Iris pigment epithelial cell (primary cell): ENCODE measurements around the gene CD163.
"Not testable (repeated sequence)": the region's sequence is repeated elsewhere in the genome, so short reads cannot be mapped to it uniquely, and the experiment has no call there.

Source experiments
- DNase-seq: peaks from one replicate; pipeline ENCODE4 v3.0.0-alpha.2; 2011; ENCODE audit warnings: low read depth

CD163 gene

GRCh38 chr12:7450667-7451066, 52.9 kb downstream of the CD163 start:
- DNase-seq, result no peak

- no peak for DNase-seq
Observed at GRCh38 chr12:7448099-7448498, 55.5 kb downstream of the CD163 start.

GRCh38 chr12:7444537-7444936, 59.0 kb downstream of the CD163 start:
- DNase-seq, result no peak

- no peak for DNase-seq
Observed at GRCh38 chr12:7444076-7444475, 59.5 kb downstream of the CD163 start, which contains the start of gene CD163L1. Gene CD163L1 (minus strand): TSS chr12:7444153. CDS start chr12:7444127, 26 bp downstream.

GRCh38 chr12:7441216-7441615, 62.4 kb downstream of the CD163 start:
- DNase-seq, result no peak

DNA sequence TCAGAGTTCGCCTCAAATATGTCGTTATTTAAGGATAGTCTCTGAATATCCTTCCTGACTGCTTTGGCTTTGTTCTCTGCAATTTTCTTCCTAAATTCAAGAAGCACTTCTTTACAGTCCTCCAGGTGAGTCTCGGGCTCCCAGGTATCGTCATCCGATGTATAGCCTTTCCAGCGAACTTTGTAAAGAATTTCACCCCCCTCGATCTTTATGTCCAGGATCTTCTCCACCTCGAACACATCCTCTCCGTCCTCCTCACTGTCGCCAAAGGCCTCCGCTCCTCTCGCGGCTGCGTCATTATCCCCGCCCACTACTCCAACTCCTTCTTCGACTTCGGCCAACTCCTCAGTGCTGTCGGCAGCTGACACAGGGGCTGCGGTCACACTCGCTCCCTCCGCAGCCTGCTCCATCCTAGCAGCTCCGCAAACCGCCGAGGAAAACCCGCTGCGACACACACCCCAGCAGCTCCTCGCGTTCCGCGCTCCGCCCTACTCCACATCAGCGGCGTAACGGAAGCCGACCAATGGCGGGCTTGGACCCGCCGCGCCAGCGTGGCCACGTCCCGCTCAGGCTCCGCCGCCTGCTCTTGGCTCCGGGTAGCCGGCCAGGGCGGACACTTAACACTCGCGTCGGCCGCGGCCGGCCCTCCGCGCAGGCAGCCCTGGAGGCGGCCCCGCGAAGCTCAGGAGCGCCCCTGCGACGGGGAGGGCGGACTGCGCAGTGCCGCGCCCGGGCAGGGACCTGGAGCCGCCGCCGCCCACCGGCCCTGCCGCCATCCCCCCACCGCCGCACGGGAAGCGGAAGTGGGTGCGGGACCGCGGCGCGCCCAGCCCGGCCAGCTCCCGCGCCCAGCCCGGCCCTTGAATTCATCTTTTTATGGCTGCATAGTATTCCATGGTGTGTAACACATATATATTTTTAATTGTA, 63.7 kb downstream of the CD163 start:
- DNase-seq, result peak; percentile 79

- DNase-seq, result not testable (repeated sequence)
Observed at GRCh38 chr12:7438291-7438995, 65.1 kb downstream of the CD163 start.

DNA sequence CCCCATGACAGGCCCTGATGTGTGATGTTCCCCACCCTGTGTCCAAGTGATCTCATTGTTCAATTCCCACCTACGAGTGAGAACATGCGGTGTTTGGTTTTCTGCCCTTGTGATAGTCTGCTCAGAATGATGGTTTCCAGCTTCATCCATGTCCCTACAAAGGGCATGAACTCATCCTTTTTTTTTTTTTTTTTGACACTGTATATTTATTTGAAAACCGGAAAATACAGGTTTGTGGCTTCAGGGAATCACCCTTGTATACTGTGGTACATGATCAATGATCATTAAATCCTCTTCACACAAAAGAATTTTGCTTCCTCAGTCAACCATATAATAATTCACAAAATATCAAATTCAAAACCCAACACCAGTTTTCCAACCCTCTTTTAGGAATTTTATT, 66.1 kb downstream of the CD163 start:
- not testable (repeated sequence) for DNase-seq

GRCh38 chr12:7434670-7435069, 68.9 kb downstream of the CD163 start:
- no peak for DNase-seq

GRCh38 chr12:7433276-7433822, 70.2 kb downstream of the CD163 start:
- DNase-seq, result peak; percentile 71

- no peak for DNase-seq
Observed at GRCh38 chr12:7431993-7432685, 71.4 kb downstream of the CD163 start.
